Endometrial microvascular endothelial cells (primary cell): ENCODE results near the gene USP22. TPM values are rescaled to one million over a fixed set of nuclear protein-coding genes. Genes with fewer than 3 reads are reported as not detected.
"Not testable (repeated sequence)": the region's sequence is repeated elsewhere in the genome, so short reads cannot be mapped to it uniquely, and the experiment has no call there.

ENCODE experiments used
- in situ Hi-C: cut with HindIII; loops from 2 replicates; pipeline ENCODE4 v1.10.0; 2017; ENCODE audit warnings: low sequenced_read_pairs, low pct_unique_long_range_greater_than_20kb; ENCODE audit errors: inconsistent ontology term
- total RNA-seq: library from RNA; depleted of rRNA; stranded (reverse); fragments of >200 nt; gene quantifications from one replicate; pipeline ENCODE4 v1.2.3, GENCODE V29; 2015; ENCODE audit errors: inconsistent ontology term

The USP22 gene
- 183 TPM for total RNA-seq

DNA sequence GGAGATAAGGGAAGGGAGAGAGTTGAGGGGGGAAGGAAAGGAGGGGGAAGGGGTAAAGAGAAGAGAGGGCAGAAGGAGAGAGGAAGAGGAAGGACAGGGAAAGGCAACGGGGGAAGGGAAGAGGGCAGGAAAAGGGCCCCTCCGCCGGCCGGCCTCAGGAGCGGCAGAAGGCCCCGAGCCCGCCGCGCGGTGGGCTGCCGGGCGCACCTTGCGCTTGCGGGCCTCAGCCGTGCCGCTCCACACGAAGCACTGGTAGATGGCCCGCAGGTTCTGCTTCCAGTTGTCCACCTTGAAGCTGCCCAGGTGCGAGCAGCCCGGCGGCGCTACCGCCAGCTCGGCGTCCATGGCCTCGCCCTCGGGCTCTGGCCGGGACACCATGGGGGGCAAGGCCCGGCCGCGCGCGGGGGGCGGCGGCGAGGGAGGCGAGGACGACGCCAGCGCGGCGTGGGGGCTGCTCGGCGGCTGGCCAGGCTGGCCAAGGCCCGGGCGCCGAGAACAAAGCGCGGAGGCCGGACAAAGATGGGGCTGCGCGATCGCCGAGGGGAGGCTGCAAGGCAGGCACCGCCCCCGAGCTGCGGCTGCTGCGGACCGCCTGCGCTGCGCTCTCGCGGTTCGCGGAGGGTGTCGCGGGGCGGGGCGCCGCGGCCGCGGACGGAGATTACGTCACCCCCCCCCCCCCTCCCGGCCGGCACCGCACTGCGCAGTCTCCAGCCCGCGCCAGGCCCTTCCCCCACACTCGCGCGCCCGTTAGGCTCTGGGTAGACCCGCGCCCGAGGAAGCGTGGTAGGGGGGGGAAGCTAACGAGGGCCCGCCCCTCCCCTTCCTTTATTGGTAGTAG, at the start of gene USP22:
TSS of gene USP22 (minus strand) at position 554 of the 838 bp plus-strand sequence. CDS start at position 378, 176 bp downstream.
- in situ Hi-C loops: no loop called here

DNA sequence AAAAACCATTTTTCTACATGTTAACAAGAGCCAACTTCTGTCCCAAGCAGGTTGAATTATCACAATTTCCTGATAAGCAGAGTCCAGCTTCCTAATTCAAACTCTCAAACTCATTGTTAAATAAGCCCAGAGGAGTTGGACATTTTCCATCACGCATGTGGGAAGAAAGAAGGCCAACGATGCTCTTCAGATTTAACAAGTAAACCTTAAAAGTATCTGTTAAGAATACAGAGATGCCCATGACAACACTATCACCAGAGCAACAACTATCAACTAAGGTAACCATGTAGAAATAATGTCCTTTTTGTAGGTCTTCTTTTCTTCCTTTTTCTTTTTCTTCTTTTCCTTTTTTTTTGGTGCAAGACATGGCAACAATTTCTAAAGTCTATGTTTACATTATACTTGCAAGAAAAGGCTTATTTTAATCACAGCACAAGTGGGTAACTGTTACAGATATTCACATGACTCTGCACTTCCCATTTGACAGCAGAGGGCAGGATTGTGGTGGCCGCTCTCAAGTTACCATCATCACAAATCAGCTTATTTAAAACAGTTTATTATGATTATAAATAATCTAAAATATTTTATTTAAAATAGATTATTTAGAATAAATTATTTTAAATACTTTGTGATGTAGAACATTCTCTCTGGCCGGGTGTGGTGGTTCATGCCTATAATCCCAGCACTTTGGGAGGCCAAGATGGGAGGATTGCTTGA, 48.2 kb upstream of the USP22 start:
- in situ Hi-C loops: no loop called here

- in situ Hi-C loops: no loop called here
Observed at GRCh38 chr17:21089933-21090901, 47.4 kb upstream of the USP22 start.

DNA sequence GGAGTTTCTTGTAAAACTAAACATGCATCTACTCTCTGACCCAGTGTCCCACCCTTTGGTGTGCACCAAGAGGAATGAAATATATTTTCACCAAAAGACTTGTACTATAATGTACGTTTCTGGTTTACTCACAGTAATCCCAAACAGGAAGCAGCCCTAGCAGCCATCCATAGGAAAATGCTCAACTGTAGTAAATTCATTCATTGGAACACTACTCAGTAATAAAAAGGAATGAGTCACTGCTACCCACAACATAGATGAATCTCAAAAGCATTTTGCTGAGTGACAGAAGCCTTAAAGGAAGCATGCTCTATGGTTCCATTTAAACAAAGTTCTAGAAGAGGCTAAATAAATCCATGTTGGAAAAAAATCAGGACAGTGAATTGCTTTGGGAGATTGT, 46.3 kb upstream of the USP22 start:
- in situ Hi-C loops: no loop called here

DNA sequence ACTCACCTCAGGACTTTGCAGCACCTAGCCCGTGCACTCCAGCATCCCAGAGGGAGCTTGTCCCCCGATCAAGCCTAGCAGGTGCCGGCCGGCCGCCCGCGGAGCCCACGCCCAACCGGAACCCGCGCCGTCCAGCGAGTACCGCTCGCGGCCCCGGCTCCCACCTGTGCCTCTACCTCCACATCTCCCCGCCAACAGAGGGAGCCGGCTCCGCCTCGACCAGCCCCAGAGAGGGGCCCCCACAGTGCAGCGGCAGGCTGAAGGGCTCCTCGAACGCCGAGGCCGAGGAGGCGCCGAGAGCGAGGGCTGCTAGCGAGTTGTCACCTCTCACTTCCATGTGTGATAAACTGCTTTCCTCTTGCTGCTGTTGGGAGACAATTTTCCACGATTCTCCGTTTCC, 42.9 kb upstream of the USP22 start:
- in situ Hi-C loops: no loop called here

DNA sequence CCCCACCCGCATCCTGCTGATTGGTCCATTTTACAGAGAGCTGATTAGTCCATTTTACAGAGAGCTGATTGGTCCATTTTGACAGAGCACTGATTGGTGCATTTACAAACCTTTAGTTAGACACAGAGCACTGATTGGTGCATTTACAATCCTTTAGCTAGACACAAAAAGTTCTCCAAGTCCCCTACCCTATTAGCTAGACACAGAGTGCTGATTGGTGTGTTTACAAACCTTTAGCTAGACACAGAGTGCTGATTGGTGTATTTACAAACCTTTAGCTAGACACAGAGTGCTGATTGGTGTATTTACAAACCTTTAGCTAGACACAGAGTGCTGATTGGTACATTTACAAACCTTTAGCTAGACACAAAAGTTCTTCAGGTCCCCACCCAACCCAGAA, 42.5 kb upstream of the USP22 start:
- in situ Hi-C loops: not testable (repeated sequence)

- in situ Hi-C loops: no loop called here
Observed at GRCh38 chr17:21082001-21082436, 39.2 kb upstream of the USP22 start.

- in situ Hi-C loops: no loop called here
Observed at GRCh38 chr17:21079196-21079595, 36.4 kb upstream of the USP22 start.

DNA sequence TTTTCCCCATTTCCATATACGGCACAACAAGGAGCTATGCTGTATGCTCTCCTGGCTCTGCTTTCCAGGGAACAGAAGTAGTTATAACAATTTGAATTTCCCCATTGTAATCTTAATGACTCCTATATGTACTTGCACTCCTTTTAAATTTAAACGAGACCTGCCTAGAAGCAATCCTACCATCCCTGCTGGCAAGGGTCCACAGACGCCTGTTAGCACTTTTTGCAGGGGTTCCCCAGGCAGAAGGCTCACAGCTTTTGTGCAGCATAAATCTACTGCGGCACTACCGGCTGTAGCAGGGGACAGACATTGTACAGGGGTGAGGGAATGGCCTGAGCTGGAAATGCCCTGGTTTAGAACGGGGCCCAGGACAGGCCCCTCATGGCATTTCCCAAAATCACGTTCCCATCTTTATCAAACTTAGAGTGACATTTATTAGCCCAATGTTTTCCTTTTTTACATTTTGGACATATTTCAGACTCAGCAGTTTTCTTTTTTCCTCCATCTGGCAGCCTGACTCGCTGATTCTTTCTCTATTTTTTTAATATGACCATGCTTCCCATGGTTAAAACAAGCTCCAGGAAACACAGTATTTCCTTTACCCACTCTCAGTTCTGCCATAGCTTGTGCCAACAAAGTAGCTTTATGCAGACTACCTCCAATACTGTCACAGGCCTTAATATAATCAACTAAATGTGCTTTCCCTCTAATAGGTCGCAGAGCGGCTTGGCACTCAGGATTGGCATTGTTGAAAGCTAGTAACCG, 35.4 kb upstream of the USP22 start:
- in situ Hi-C loops: no loop called here

- in situ Hi-C loops: no loop called here
Observed at GRCh38 chr17:21077281-21077680, 34.5 kb upstream of the USP22 start.

DNA sequence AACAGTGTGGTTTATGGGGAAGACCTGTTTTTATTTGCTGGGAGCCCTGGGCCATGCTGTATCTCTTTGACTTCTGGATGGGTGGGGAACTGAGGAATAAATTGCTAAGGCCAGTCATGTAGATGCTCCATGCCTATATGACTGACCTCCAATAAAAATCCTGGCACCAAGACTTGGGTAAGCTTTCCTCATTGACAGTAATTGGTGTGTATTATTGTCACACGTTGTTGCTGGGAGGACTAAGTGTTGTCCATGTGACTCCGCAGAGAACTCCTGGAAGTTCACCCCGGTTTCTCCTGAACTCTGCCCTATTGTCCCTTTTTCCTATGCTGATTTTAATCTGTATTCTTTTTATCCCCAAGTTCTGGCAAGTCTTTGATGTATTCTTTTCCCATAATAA, 33.4 kb upstream of the USP22 start:
- in situ Hi-C loops: no loop called here

DNA sequence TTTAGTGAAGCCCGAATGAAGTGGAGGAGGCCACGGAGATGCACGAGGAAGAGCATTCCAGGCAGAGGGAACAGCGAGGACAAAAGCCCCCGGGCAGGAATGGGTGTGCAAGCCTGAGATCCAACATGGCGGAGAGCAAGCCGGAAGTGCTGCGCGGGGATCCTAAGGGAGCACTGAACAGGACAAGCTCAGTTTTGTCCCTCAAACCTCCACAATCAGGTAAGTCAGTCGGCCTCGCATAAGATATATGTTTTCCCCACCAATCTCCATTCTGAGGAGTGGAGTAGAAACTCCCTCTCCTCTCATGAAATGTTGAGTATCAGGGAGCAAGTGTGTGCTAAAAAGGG, 32.9 kb upstream of the USP22 start:
- in situ Hi-C loops: no loop called here

GRCh38 chr17:21072745-21073197, 30.0 kb upstream of the USP22 start:
- in situ Hi-C loops: no loop called here

GRCh38 chr17:21066394-21066793, 23.6 kb upstream of the USP22 start:
- in situ Hi-C loops: no loop called here

DNA sequence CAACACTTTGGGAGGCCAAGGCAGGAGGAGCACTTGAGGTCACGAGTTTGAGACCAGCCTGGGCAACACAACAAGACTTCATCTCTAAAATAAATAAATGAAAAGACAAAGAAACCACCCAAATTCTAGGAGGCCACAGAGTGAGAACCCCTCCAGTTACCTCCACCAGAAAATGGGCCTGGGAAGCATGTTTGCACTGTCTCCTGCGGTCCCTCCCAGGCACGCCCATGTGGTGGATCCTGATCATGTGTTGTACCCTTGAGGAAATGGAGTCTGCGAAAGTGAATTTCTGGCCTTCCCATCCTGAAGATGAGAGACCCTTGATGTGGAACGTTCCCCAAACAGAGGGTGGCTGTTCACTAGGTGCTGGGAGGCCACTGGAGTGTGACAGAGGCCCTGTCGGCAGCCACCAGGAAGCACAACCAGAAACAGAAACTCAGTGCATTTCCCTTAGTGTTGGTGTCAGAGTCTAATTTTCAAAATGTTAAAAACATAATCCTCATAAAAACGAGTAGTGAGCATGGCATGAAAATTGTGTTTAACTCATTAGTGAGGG, 19.2 kb upstream of the USP22 start:
- in situ Hi-C loops: no loop called here

DNA sequence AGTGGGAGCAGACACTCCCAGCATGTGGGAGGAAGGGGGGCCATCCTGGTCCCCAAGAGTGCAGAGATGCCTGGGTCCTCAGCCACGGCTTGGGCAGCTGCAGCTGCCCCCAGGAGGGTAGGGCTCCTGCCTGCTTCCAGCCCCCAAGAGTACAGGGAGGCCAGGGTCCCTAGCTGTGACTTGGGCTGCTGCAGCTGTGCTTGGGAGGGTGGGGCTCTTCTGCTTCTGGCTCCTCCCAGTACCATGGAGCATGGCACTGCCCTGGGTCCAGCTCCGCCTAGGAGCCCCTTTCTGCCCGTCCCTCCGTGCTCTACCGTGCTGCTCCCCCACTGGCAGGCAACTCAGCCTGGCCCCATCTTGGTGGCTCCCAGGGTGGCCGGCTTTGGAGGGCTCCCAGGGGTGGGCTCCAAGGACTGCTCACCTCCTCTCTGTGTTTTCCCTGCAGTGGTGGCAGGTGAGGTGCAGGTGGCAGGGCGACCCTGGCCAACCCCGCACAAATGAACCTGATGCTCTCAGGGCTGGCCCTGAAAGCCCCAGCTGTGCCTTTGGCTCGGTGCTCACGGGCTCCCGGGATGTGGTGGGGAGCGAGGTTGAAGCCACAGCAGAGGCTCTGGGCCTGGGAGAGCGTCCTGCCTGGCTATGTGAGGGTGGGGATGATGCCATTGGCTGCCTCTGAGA, 18.5 kb upstream of the USP22 start:
- in situ Hi-C loops: no loop called here

DNA sequence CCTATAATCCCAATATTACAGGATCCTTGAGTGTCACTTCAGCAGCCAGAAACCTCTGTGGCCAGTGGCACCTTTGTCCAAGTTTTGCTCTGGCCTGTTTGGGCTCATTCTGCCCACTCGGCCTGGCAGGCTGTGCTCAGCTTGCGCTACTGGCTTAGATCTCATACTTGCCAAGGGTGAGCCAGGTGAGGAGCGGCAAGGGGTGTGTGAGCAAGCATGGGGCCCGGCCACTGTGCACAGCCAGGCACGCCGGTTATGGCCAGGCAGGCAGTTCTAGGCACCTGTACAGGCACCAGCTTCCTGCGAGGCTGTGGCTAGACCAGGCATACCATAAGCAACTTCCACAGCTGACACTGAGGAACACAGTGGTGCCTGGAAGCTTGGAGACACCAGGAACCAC, 16.9 kb upstream of the USP22 start:
- in situ Hi-C loops: no loop called here
